ENCODE measurements around the gene PAPSS1.

PAPSS1 gene

GRCh38 chr4:107640197-107640596 lies 79.8 kb downstream of the PAPSS1 start:
- H3K36me3 Mint-ChIP-seq (ENCODE audit: low read depth) = peaks cover 27% of the 10 kb centered on the region
- no peak overlapping the region for H3K4me3 Mint-ChIP-seq
- H3K9me3 Mint-ChIP-seq = no peaks in the 10 kb centered on the region
- no peak overlapping the region for H3K27ac Mint-ChIP-seq
- H3K27me3 Mint-ChIP-seq = no peaks in the 10 kb centered on the region
- no peaks in the 10 kb centered on the region for H3K4me1 Mint-ChIP-seq (ENCODE audit: low read depth)

GRCh38 chr4:107635735-107636134 lies 84.3 kb downstream of the PAPSS1 start:
- no peak overlapping the region for H3K27ac Mint-ChIP-seq
- no peaks in the 10 kb centered on the region for H3K4me1 Mint-ChIP-seq (ENCODE audit: low read depth)
- H3K36me3 Mint-ChIP-seq (ENCODE audit: low read depth) = peaks cover 21% of the 10 kb centered on the region
- no peak overlapping the region for H3K4me3 Mint-ChIP-seq
- no peaks in the 10 kb centered on the region for H3K9me3 Mint-ChIP-seq
- H3K27me3 Mint-ChIP-seq = no peaks in the 10 kb centered on the region

DNA sequence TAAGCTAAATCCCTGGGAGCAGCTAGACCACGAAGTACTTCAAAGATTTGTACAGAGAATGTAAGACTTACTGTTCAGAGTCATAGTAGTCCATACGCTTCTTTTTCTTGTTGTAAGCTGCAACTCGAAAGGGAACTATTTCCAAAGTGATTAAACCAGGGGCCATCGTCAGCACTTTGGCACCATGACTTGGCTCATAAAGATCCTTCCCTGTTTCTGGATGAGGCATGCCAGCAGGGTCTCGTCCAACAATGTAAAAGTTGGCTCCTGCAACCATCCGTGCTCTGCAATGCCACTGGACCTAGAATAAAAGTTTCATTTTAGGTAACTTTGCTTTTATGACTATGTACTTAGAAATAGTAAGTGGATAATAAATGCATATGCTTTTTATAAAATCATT lies 88.5 kb downstream of the PAPSS1 start:
- Mint-ChIP-seq H3K27me3 (no peaks in the 10 kb centered on the region), H3K27ac (no peak overlapping the region), H3K4me3 (no peak overlapping the region), H3K4me1 (ENCODE audit: low read depth) (no peaks in the 10 kb centered on the region), H3K36me3 (ENCODE audit: low read depth) (peaks cover 29% of the 10 kb centered on the region), H3K9me3 (no peaks in the 10 kb centered on the region)

DNA sequence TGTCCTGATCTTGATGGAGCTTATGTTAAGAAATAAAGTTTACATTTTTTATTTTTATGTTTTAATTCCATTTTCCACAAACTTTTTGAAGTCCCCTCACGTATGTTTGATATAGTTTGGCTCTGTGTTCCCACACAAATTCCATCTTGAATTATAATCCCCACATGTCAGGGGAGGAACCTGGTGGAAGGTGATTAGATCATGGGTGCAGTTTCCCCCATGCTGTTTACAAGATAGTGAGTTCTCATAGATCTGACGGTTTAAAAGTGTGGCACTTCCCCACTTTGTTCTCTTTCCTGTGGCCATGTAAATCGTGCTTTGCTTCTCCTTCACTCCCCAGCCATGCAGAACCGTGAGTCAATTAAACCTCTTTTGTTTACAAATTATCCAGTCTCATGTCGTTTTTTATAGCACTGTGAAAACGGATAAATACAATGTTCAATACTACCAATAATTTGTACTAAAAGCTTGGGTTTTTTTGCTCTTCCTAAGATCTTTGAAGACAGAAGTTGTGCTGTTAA lies 89.8 kb downstream of the PAPSS1 start:
- Mint-ChIP-seq H3K27ac (no peak overlapping the region), H3K27me3 (no peaks in the 10 kb centered on the region), H3K4me3 (no peak overlapping the region), H3K9me3 (no peaks in the 10 kb centered on the region), H3K4me1 (ENCODE audit: low read depth) (no peaks in the 10 kb centered on the region), H3K36me3 (ENCODE audit: low read depth) (peaks cover 38% of the 10 kb centered on the region)

DNA sequence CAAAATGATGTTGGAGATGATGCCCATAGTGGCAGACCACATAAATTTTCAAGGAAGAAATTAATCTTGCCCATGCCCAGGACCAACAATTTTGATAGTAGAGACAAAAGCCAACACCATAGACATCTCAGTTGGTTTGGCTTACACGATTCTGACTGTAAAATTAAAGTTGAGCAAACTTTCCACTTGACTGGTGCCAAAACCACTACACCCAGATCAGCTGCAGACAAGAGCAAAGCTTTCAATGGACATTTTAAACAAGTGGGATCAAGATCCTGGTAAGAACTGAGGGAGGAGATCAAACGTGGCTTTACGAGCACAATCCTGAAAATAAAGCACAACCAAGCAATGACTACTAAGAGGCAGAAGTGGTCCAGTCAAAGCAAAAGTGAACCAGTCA lies 90.7 kb downstream of the PAPSS1 start:
- peaks cover 4% of the 10 kb centered on the region for H3K9me3 Mint-ChIP-seq
- no peak overlapping the region for H3K27ac Mint-ChIP-seq
- H3K36me3 Mint-ChIP-seq (ENCODE audit: low read depth) = peaks cover 42% of the 10 kb centered on the region
- H3K27me3 Mint-ChIP-seq = no peaks in the 10 kb centered on the region
- no peaks in the 10 kb centered on the region for H3K4me1 Mint-ChIP-seq (ENCODE audit: low read depth)
- H3K4me3 Mint-ChIP-seq = no peak overlapping the region

DNA sequence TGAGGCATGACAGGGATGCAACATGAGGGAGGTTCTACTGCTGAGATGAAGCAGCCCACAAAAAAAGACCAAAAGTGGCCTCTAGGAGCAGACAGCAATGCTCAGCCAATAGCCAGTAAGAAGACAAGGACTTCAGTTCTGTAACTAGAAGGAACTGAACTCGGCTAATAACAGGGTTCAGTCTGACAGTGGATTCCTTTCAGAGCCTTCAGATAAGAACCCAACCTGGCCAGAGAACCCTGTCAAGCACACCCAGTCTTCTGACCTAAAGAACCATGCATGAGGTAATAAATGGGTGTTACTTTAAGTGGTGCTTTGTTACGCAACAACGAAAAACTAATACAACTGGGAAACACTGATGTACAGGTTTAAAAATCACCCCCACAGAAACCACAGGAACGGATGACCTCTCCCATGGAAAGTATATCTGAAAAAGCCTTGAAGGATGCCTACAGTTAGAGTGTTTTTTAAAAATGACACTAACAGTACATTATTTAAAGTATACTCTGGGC lies 94.6 kb downstream of the PAPSS1 start:
- no peak overlapping the region for H3K4me3 Mint-ChIP-seq
- H3K27ac Mint-ChIP-seq = no peak overlapping the region
- peaks cover 58% of the 10 kb centered on the region for H3K36me3 Mint-ChIP-seq (ENCODE audit: low read depth)
- H3K4me1 Mint-ChIP-seq (ENCODE audit: low read depth) = no peaks in the 10 kb centered on the region
- no peaks in the 10 kb centered on the region for H3K27me3 Mint-ChIP-seq
- peaks cover 12% of the 10 kb centered on the region for H3K9me3 Mint-ChIP-seq

- Mint-ChIP-seq H3K27me3 (no peaks in the 10 kb centered on the region), H3K4me3 (no peak overlapping the region), H3K27ac (no peak overlapping the region), H3K4me1 (ENCODE audit: low read depth) (no peaks in the 10 kb centered on the region), H3K9me3 (peaks cover 12% of the 10 kb centered on the region), H3K36me3 (ENCODE audit: low read depth) (peaks cover 47% of the 10 kb centered on the region)
Measured at GRCh38 chr4:107624024-107624423, 96.0 kb downstream of the PAPSS1 start.

DNA sequence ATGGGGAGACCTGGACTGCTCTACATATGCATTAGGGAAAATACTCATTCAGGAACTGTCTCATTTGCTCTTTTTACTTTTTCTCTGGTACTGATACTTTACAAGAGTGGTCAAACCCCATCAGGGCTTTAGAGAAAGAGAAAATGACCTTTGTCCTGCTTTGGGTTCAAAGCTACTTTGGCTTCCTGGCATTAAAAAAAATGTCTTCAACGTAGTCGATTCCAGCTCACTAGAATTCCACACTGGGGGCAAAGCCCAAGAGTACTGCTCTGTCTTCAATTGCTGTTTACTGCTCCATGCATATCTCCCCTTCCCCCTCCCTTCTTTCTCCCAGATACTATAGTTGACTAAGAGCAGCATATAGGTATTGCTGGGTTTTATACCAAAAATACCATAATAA lies 98.0 kb downstream of the PAPSS1 start:
- Mint-ChIP-seq H3K4me3 (no peak overlapping the region), H3K9me3 (peaks cover 18% of the 10 kb centered on the region), H3K36me3 (ENCODE audit: low read depth) (peaks cover 52% of the 10 kb centered on the region), H3K27me3 (no peaks in the 10 kb centered on the region), H3K27ac (no peak overlapping the region), H3K4me1 (ENCODE audit: low read depth) (peaks cover 6% of the 10 kb centered on the region)

DNA sequence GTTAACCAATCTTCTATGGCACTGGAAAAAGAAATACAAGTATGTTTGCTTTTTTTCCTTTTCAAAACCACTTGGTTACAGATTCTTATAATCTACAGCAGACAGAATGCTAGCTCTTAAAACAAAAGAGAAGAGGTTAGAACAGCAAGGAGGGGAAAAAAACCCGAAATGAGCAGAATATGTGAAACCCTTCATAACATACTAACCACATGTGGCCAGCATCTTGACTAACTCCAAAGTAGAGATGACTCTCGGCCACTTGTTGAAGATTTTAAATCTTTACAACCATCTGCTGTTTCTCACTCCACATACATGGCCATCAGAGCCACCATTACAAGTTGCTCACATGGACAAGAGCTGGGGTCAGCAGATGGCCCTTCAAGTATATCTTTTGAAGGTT lies 100.3 kb downstream of the PAPSS1 start:
- no peak overlapping the region for H3K4me3 Mint-ChIP-seq
- H3K36me3 Mint-ChIP-seq (ENCODE audit: low read depth) = peaks cover 47% of the 10 kb centered on the region
- H3K4me1 Mint-ChIP-seq (ENCODE audit: low read depth) = peaks cover 7% of the 10 kb centered on the region
- H3K27me3 Mint-ChIP-seq = no peaks in the 10 kb centered on the region
- H3K27ac Mint-ChIP-seq = no peak overlapping the region
- H3K9me3 Mint-ChIP-seq = peaks cover 19% of the 10 kb centered on the region

GRCh38 chr4:107619066-107619465 lies 101.0 kb downstream of the PAPSS1 start:
- H3K27ac Mint-ChIP-seq = no peak overlapping the region
- peaks cover 50% of the 10 kb centered on the region for H3K36me3 Mint-ChIP-seq (ENCODE audit: low read depth)
- H3K4me3 Mint-ChIP-seq = no peak overlapping the region
- no peaks in the 10 kb centered on the region for H3K27me3 Mint-ChIP-seq
- peaks cover 7% of the 10 kb centered on the region for H3K4me1 Mint-ChIP-seq (ENCODE audit: low read depth)
- H3K9me3 Mint-ChIP-seq = peaks cover 16% of the 10 kb centered on the region

- no peak overlapping the region for H3K4me3 Mint-ChIP-seq
- peaks cover 7% of the 10 kb centered on the region for H3K4me1 Mint-ChIP-seq (ENCODE audit: low read depth)
- no peak overlapping the region for H3K27ac Mint-ChIP-seq
- no peaks in the 10 kb centered on the region for H3K27me3 Mint-ChIP-seq
- H3K36me3 Mint-ChIP-seq (ENCODE audit: low read depth) = peaks cover 47% of the 10 kb centered on the region
- peaks cover 12% of the 10 kb centered on the region for H3K9me3 Mint-ChIP-seq
Measured at GRCh38 chr4:107618656-107619055, 101.4 kb downstream of the PAPSS1 start.

GRCh38 chr4:107616838-107617389 lies 103.1 kb downstream of the PAPSS1 start:
- Mint-ChIP-seq H3K36me3 (ENCODE audit: low read depth) (peaks cover 43% of the 10 kb centered on the region), H3K4me3 (no peak overlapping the region), H3K4me1 (ENCODE audit: low read depth) (peaks cover 7% of the 10 kb centered on the region), H3K27ac (no peak overlapping the region), H3K9me3 (peaks cover 13% of the 10 kb centered on the region), H3K27me3 (no peaks in the 10 kb centered on the region)

DNA sequence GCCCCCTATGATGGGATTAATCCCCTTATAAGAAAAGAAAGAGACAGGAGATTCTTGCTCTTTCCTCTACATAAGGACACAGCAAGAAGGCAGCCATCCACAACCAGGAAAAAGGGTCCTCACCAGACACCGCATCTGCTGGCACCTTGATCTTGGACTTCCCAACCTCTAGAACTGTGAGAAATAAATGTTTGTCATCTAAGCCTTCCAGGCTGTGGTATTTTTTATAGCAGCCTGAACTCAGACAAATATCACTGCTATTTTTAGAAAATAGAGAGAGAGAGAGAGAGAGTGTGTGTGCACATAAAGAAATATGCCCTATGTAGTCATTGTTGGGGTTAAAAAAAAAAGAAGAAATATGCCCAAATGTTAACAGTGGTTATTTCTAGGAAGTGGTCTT lies 104.2 kb downstream of the PAPSS1 start:
- no peak overlapping the region for H3K4me3 Mint-ChIP-seq
- peaks cover 16% of the 10 kb centered on the region for H3K9me3 Mint-ChIP-seq
- H3K27ac Mint-ChIP-seq = no peak overlapping the region
- peaks cover 47% of the 10 kb centered on the region for H3K36me3 Mint-ChIP-seq (ENCODE audit: low read depth)
- H3K4me1 Mint-ChIP-seq (ENCODE audit: low read depth) = peaks cover 7% of the 10 kb centered on the region
- no peaks in the 10 kb centered on the region for H3K27me3 Mint-ChIP-seq

DNA sequence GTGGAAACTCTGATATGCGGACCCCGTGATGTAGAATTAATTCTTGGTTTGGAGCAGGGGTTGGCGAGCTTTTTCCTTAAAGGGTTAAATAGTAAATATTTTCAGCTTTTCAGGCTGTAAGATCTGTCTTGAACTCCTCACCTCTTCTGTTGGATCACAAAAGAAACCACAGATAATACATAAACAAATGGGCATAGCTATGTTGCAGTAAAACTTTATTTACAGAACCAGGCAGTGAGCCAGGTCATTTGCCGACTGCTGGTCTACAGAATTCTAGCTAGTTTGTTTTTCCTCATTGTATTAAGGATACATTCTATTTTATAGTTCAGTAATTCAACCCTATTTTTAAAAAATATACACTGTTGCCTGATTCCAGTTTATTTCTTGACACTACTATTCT lies 116.6 kb downstream of the PAPSS1 start:
- Mint-ChIP-seq H3K4me1 (ENCODE audit: low read depth) (no peaks in the 10 kb centered on the region), H3K9me3 (no peaks in the 10 kb centered on the region), H3K4me3 (no peak overlapping the region), H3K36me3 (ENCODE audit: low read depth) (no peaks in the 10 kb centered on the region), H3K27me3 (no peaks in the 10 kb centered on the region), H3K27ac (no peak overlapping the region)

DNA sequence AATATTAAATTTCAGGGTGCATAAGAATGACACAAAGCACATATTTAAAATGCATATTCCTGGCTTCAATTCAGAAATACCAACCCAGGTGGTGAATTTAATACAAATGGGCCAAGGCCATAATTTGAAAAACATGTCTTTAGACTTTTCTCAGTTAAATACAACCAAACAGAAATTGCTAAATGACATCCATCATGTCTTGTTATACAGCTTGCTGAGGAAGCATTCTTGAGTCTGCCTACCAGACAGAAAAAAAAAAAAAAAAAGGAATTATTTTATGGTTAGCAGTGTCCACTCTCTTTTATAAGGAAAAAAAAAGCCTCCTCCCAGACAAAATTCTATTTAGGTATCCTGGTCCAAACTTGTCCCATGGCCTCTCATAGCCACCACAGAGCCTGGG lies 119.1 kb downstream of the PAPSS1 start:
- no peak overlapping the region for H3K4me3 Mint-ChIP-seq
- no peaks in the 10 kb centered on the region for H3K4me1 Mint-ChIP-seq (ENCODE audit: low read depth)
- H3K27me3 Mint-ChIP-seq = no peaks in the 10 kb centered on the region
- no peaks in the 10 kb centered on the region for H3K36me3 Mint-ChIP-seq (ENCODE audit: low read depth)
- H3K9me3 Mint-ChIP-seq = no peaks in the 10 kb centered on the region
- no peak overlapping the region for H3K27ac Mint-ChIP-seq

DNA sequence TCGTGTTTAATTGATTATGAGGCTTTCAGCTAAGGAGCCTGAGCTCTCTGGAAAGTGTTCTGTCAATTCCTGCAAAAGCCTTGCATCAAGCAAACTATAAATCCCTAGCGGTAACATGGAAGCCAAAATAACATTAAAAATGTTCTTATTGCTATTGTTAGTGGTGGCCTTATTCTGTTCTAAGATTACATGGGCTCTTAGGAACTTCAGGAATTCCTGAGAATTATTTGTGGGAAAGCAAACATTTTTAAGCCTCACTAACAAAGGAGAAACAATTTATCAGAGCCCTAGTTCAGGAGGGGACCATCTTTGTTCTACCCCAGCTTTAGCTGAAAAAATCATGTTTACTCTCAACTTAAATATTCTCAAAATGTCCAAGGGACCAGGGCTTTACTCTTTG lies 119.6 kb downstream of the PAPSS1 start:
- no peaks in the 10 kb centered on the region for H3K4me1 Mint-ChIP-seq (ENCODE audit: low read depth)
- H3K9me3 Mint-ChIP-seq = no peaks in the 10 kb centered on the region
- no peak overlapping the region for H3K4me3 Mint-ChIP-seq
- no peaks in the 10 kb centered on the region for H3K27me3 Mint-ChIP-seq
- H3K36me3 Mint-ChIP-seq (ENCODE audit: low read depth) = no peaks in the 10 kb centered on the region
- H3K27ac Mint-ChIP-seq = no peak overlapping the region

Data from stimulated activated naive CD8-positive, alpha-beta T cell treated with anti-CD3 and anti-CD28 coated beads, Interleukin-15, Interleukin-2, amounts not matched to agents 100 ng/mL and 50 ng/mL, for 24 hours (primary cell).